HepG2 (cell line): ENCODE data around the gene ZBTB46. TPM values are rescaled to one million over a fixed set of nuclear protein-coding genes. Genes with fewer than 3 reads are reported as not detected.

Experiments used
- ARID5B ChIP-seq: IDR thresholded peaks from 2 replicates; pipeline ENCODE4 v1.4.0; 2020; ENCODE audit warnings: mild to moderate bottlenecking, missing genetic modification reagents
- CERS6 ChIP-seq: sonication (generic); formaldehyde crosslinking; IDR thresholded peaks from 2 replicates; pipeline ENCODE4 v1.5.0; 2020; ENCODE audit warnings: missing genetic modification reagents
- ETS1 ChIP-seq: sonication (generic); formaldehyde crosslinking; IDR thresholded peaks from 2 replicates; pipeline ENCODE4 v1.4.0; 2020; ENCODE audit warnings: missing genetic modification reagents
- HNF4G ChIP-seq, 2 experiments: sonication (generic) in 1 of 2; formaldehyde crosslinking in 1 of 2; IDR thresholded peaks; 2 replicates each; pipeline versions ENCODE4 v1.4.0 to v1.6.1; 2011 to 2020; ENCODE audit warnings: borderline replicate concordance in 2 of 2, low read depth in 2 of 2, mild to moderate bottlenecking in 2 of 2, low read length in 1 of 2, missing genetic modification reagents in 1 of 2, moderate library complexity in 1 of 2
- HOXA9 ChIP-seq: sonication (generic); formaldehyde crosslinking; IDR thresholded peaks from 2 replicates; pipeline ENCODE4 v1.8.1; 2022; ENCODE audit warnings: missing genetic modification reagents, mild to moderate bottlenecking, moderate library complexity, borderline replicate concordance
- NR2F1 ChIP-seq, 2 experiments: fragments of 450-650 bp in 1 of 2; formaldehyde crosslinking in 1 of 2; IDR thresholded peaks; 2 replicates each; pipeline versions ENCODE4 v1.5.0 to v1.6.1; 2016 to 2020; ENCODE audit warnings: mild to moderate bottlenecking in 1 of 2, missing compliant biosample characterization in 1 of 2, missing genetic modification reagents in 1 of 2, moderate library complexity in 1 of 2
- SRF ChIP-seq: IDR thresholded peaks from 2 replicates; pipeline ENCODE4 v1.6.1; 2011; ENCODE audit warnings: mild to moderate bottlenecking, low read depth, low read length, moderate library complexity
- TFDP2 ChIP-seq: sonication (generic); formaldehyde crosslinking; IDR thresholded peaks from 2 replicates; pipeline ENCODE4 v1.4.0; 2020; ENCODE audit warnings: missing genetic modification reagents
- TOE1 ChIP-seq: sonication (generic); formaldehyde crosslinking; IDR thresholded peaks from 2 replicates; pipeline ENCODE4 v1.4.0; 2020; ENCODE audit warnings: mild to moderate bottlenecking, missing genetic modification reagents
- ZBTB8A ChIP-seq: sonication (generic); formaldehyde crosslinking; IDR thresholded peaks from 2 replicates; pipeline ENCODE4 v1.4.0; 2020; ENCODE audit warnings: mild to moderate bottlenecking, low read depth, missing genetic modification reagents, borderline replicate concordance
- ZNF136 ChIP-seq: sonication (generic); formaldehyde crosslinking; IDR thresholded peaks from 2 replicates; pipeline ENCODE4 v1.8.1; 2022; ENCODE audit warnings: low read depth, mild to moderate bottlenecking, moderate library complexity, missing genetic modification reagents
- ZNF512 ChIP-seq: sonication (generic); formaldehyde crosslinking; IDR thresholded peaks from 2 replicates; pipeline ENCODE4 v1.4.0; 2020; ENCODE audit warnings: mild to moderate bottlenecking, missing genetic modification reagents
- ZNF713 ChIP-seq: sonication (generic); formaldehyde crosslinking; IDR thresholded peaks from 2 replicates; pipeline ENCODE4 v1.4.0; 2020; ENCODE audit warnings: mild to moderate bottlenecking, missing genetic modification reagents
- polyA plus RNA-seq, 8 experiments: library from polyadenylated mRNA; depleted of rRNA in 3 of 8; stranded (reverse) in 7 of 8; unstranded in 1 of 8; fragments of >200 nt; fragmentation: Illumina TruSeq in 4 of 8; extraction: Trizol in 4 of 8; gene quantifications; 2 replicates each; pipeline versions ENCODE4 v1.2.1 to v1.2.3, GENCODE V29; 2011 to 2016; ENCODE audit warnings: low read depth in 4 of 8, missing spikeins in 1 of 8, mixed read lengths in 1 of 8; ENCODE audit not compliant: insufficient read depth in 1 of 8
- total RNA-seq, 5 experiments: library from RNA; depleted of rRNA; stranded (reverse); fragments of >200 nt; fragmentation: Illumina TruSeq; extraction: Trizol; gene quantifications; 2 replicates each; pipeline ENCODE4 v1.2.3, GENCODE V29; 2016; ENCODE audit warnings: low read depth in 1 of 5
- TF ChIP-seq, protein P1 (sequence below): IDR thresholded peaks from 2 replicates; pipeline ENCODE4 v1.6.1; 2016; ENCODE audit warnings: low read depth, control low read depth

ZBTB46 gene
- total and polyA plus RNA-seq, 2 of the 13 experiments (the other 11 are each of a cell fraction or from before 2014, with no cell fraction given) = 1.6 to 13.5 TPM

DNA sequence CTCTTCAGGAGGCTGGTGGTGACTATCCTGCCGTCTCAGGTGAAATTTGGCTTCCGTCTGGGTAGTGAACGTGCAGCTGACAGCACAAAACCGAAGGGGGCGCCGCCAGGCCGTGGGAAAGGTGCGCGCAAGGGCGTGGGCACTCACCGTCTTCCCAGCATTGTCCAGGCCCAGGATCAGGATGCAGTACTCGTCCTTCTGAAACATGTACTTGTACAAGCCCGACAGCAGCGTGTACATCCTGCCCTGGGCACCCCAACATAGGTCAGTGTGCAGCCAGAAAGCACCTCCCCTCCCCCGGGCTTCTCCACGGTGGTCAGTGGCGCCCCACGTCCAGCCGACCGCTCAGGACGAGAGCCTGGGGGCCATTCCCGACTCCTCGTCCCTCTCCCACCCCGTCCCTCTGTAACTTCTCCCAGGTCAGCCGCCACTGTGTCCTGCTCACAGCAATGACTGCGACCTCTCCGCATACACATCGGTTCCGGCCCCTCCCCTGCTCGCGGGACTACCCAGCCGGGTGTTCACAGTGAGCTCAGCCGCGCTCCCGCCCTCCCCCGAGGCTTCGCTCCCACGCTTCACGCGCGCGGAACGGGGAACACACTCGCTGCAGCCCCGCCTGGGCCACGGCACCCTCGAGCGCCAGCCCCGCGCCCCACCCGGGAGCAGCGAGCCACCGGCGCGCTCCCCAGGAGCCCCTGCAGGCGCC lies 124.1 kb downstream of the ZBTB46 start (continued):
- no peak for TF ChIP-seq CERS6 (CRISPR knock-in tag)
- no peak for TF ChIP-seq ETS1
- TF ChIP-seq NR2F1 (CRISPR knock-in tag; IDR thresholded peaks at IDR 0.05) = no peak; a peak in 2 of 4 replicates
- peak; percentile 50 for TF ChIP-seq ARID5B (CRISPR knock-in tag)
- TF ChIP-seq ZNF512 = no peak
- TF ChIP-seq TOE1 (CRISPR knock-in tag) = no peak; the same call in 1 of the 2 replicates
- TF ChIP-seq HNF4G (IDR thresholded peaks at IDR 0.05; ENCODE audit: borderline replicate concordance, low read depth, low read length) = no peak
- no peak for TF ChIP-seq HNF4G (CRISPR knock-in tag; IDR thresholded peaks at IDR 0.05; ENCODE audit: borderline replicate concordance, low read depth)
- no peak for TF ChIP-seq SRF
- TF ChIP-seq, protein P1, sequence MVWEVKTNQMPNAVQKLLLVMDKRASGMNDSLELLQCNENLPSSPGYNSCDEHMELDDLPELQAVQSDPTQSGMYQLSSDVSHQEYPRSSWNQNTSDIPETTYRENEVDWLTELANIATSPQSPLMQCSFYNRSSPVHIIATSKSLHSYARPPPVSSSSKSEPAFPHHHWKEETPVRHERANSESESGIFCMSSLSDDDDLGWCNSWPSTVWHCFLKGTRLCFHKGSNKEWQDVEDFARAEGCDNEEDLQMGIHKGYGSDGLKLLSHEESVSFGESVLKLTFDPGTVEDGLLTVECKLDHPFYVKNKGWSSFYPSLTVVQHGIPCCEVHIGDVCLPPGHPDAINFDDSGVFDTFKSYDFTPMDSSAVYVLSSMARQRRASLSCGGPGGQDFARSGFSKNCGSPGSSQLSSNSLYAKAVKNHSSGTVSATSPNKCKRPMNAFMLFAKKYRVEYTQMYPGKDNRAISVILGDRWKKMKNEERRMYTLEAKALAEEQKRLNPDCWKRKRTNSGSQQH (CRISPR knock-in tag) = no peak; the same call in 1 of the 2 replicates
- peak; percentile 67 for TF ChIP-seq ZBTB8A (CRISPR knock-in tag)
- no peak for TF ChIP-seq HOXA9
- TF ChIP-seq ZNF713 = no peak
- TF ChIP-seq ZNF136 (CRISPR knock-in tag) = no peak
- peak; percentile 46; the same call in 1 of the 2 replicates for TF ChIP-seq TFDP2
